Hematopoietic multipotent progenitor cell treated with erythropoietin and hydrocortisone succinate and interleukin-3 and kit ligand, for 6 days (in vitro differentiated cells): Measurements from ENCODE around the gene PNKP.

Experiments used
- DNase-seq: peaks from one replicate; pipeline ENCODE4 v3.0.0-alpha.2; 2015

The PNKP gene

GRCh38 chr19:49857061-49857837 lies 10.1 kb downstream of the PNKP start:
- no peak for DNase-seq

GRCh38 chr19:49856574-49857021 lies 10.8 kb downstream of the PNKP start:
- no peak for DNase-seq

- DNase-seq, result no peak
Measured at GRCh38 chr19:49855676-49856573, 11.5 kb downstream of the PNKP start.

GRCh38 chr19:49855277-49855675 lies 12.1 kb downstream of the PNKP start:
- DNase-seq, result no peak

- no peak for DNase-seq
Measured at GRCh38 chr19:49854378-49855263, 12.8 kb downstream of the PNKP start.

- no peak for DNase-seq
Measured at GRCh38 chr19:49853852-49854377, 13.5 kb downstream of the PNKP start.

- DNase-seq, result no peak
Measured at GRCh38 chr19:49852631-49853126, 14.7 kb downstream of the PNKP start.

GRCh38 chr19:49851456-49852259 lies 15.7 kb downstream of the PNKP start:
- DNase-seq, result no peak

- DNase-seq, result peak; percentile 97
Measured at GRCh38 chr19:49850487-49851342, 16.7 kb downstream of the PNKP start, which contains the start of gene PTOV1. Gene PTOV1, plus strand, starts transcription at chr19:49851159.

- no peak for DNase-seq
Measured at GRCh38 chr19:49850221-49850486, 17.2 kb downstream of the PNKP start.

- no peak for DNase-seq
Measured at GRCh38 chr19:49849433-49850220, 17.7 kb downstream of the PNKP start.

- no peak for DNase-seq
Measured at GRCh38 chr19:49848938-49849337, 18.4 kb downstream of the PNKP start.

- DNase-seq, result peak; percentile 92
Measured at GRCh38 chr19:49847731-49848696, 19.4 kb downstream of the PNKP start.

GRCh38 chr19:49846408-49846807 lies 21.0 kb downstream of the PNKP start:
- no peak for DNase-seq

- DNase-seq, result no peak
Measured at GRCh38 chr19:49845414-49845813, 22.0 kb downstream of the PNKP start.

- DNase-seq, result no peak
Measured at GRCh38 chr19:49844138-49845095, 23.0 kb downstream of the PNKP start.

GRCh38 chr19:49843265-49843664 lies 24.1 kb downstream of the PNKP start:
- DNase-seq, result no peak
